Stimulated activated CD8-positive, alpha-beta memory T cell treated with anti-CD3 and anti-CD28 coated beads, Interleukin-7, amount 100 ng/mL, for 48 hours (primary cell): Measurements from ENCODE around the gene ANKRD22.

ENCODE experiments used
- DNase-seq, 2 donors: peaks; one replicate each; pipeline ENCODE4 v3.0.0-alpha.2; 2020; ENCODE audit warnings: low read depth in 1 of 2; ENCODE audit errors: extremely low read depth in 1 of 2

The ANKRD22 gene

GRCh38 chr10:88802523-88803285, 48.9 kb downstream of the ANKRD22 start, which contains the start of gene LIPM:
TSS of gene LIPM (plus strand) at chr10:88802730. CDS start at chr10:88802897, 167 bp downstream.
- DNase-seq = no peak

GRCh38 chr10:88800152-88801125, 51.2 kb downstream of the ANKRD22 start:
- peak in 1 of 2 donors; percentile 34 for DNase-seq

- DNase-seq = no peak
These were observed 56.9 kb downstream of the ANKRD22 start for GRCh38 chr10:88794731-88795130.

GRCh38 chr10:88793712-88794299, 57.8 kb downstream of the ANKRD22 start:
- no peak for DNase-seq

- no peak for DNase-seq
These were observed 59.0 kb downstream of the ANKRD22 start for GRCh38 chr10:88792661-88793060.

GRCh38 chr10:88791924-88792323, 59.7 kb downstream of the ANKRD22 start:
- no peak for DNase-seq

GRCh38 chr10:88788924-88789323, 62.7 kb downstream of the ANKRD22 start:
- DNase-seq = no peak

GRCh38 chr10:88787463-88787862, 64.2 kb downstream of the ANKRD22 start:
- no peak for DNase-seq

- no peak for DNase-seq
These were observed 65.4 kb downstream of the ANKRD22 start for GRCh38 chr10:88786032-88786770.

GRCh38 chr10:88783724-88784123, 67.9 kb downstream of the ANKRD22 start:
- DNase-seq = no peak

- no peak for DNase-seq
These were observed 69.4 kb downstream of the ANKRD22 start for GRCh38 chr10:88782222-88782621.

- DNase-seq = no peak
These were observed 70.4 kb downstream of the ANKRD22 start for GRCh38 chr10:88781206-88781605.
